NCI-H524 (cell line): Measurements from ENCODE around the gene INF2.
A peak's percentile ranks its signal among the peaks of the same experiment; 100 is the strongest.
"Not testable (repeated sequence)": the region's sequence is repeated elsewhere in the genome, so short reads cannot be mapped to it uniquely, and the experiment has no call there.

Experiments used
- DNase-seq, 2 experiments: peaks; one replicate each; lab custom pipeline; 2025; lab: John Stamatoyannopoulos, UW

The INF2 gene

GRCh38 chr14:104721505-104722431 lies 32.4 kb downstream of the INF2 start:
- DNase-seq: no peak

- no peak for DNase-seq
These were observed 33.7 kb downstream of the INF2 start for GRCh38 chr14:104722938-104723650.

- DNase-seq: peak in 1 of 2 experiments; percentile 50
These were observed 34.4 kb downstream of the INF2 start, which contains the start of gene ADSS1 for GRCh38 chr14:104723651-104724406. Gene ADSS1, plus strand, starts transcription at chr14:104724229. Its CDS starts 42 bp downstream, at chr14:104724271.

- peak; percentile 11 to 38 for DNase-seq
These were observed 35.1 kb downstream of the INF2 start for GRCh38 chr14:104724407-104724980.

GRCh38 chr14:104724981-104725771 lies 35.8 kb downstream of the INF2 start:
- peak; percentile 21 to 62 for DNase-seq

- no peak for DNase-seq
These were observed 36.5 kb downstream of the INF2 start for GRCh38 chr14:104725772-104726548.

- DNase-seq: no peak
These were observed 37.4 kb downstream of the INF2 start for GRCh38 chr14:104726600-104727451.

- DNase-seq: no peak
These were observed 39.2 kb downstream of the INF2 start for GRCh38 chr14:104728631-104729030.

- not testable (repeated sequence) for DNase-seq
These were observed 39.9 kb downstream of the INF2 start for GRCh38 chr14:104729176-104729834.

GRCh38 chr14:104729835-104730181 lies 40.4 kb downstream of the INF2 start:
- DNase-seq: no peak

GRCh38 chr14:104730487-104730886 lies 41.1 kb downstream of the INF2 start:
- DNase-seq: no peak

- DNase-seq: peak; percentile 15 to 49
These were observed 42.2 kb downstream of the INF2 start for GRCh38 chr14:104731320-104732294.

- no peak for DNase-seq
These were observed 43.0 kb downstream of the INF2 start for GRCh38 chr14:104732355-104732804.

- no peak for DNase-seq
These were observed 43.7 kb downstream of the INF2 start for GRCh38 chr14:104732931-104733681.

GRCh38 chr14:104734051-104734587 lies 44.7 kb downstream of the INF2 start:
- no peak for DNase-seq

- DNase-seq: no peak
These were observed 45.2 kb downstream of the INF2 start for GRCh38 chr14:104734601-104734990.
